Activated T-helper 17 cell treated with anti-CD3 and anti-CD28 coated beads, Interleukin-2, amount 50 U/mL, for 72 hours (primary cell): Measurements from ENCODE around the gene PLSCR5. TPM values are rescaled to one million over a fixed set of nuclear protein-coding genes. Genes with fewer than 3 reads are reported as not detected.

ENCODE experiments used
- ATAC-seq: fragments of 150-1000 bp; cut with Tn5 transposase; replicated peaks from 2 replicates; pipeline ENCODE4 v1.10.0; 2021; ENCODE audit warnings: mild to moderate bottlenecking, moderate library complexity
- H3K27ac Mint-ChIP-seq: one replicate; pipeline ENCODE4 v1.8.0; 2022; ENCODE audit warnings: mixed read lengths
- H3K27me3 Mint-ChIP-seq: one replicate; pipeline ENCODE4 v1.8.0; 2022; ENCODE audit warnings: mixed read lengths
- H3K36me3 Mint-ChIP-seq: one replicate; pipeline ENCODE4 v1.8.0; 2022; ENCODE audit warnings: low read depth, mild to moderate bottlenecking, mixed read lengths
- H3K4me1 Mint-ChIP-seq: one replicate; pipeline ENCODE4 v1.8.0; 2022; ENCODE audit warnings: mixed read lengths
- H3K4me3 Mint-ChIP-seq: one replicate; pipeline ENCODE4 v1.8.0; 2022; ENCODE audit warnings: mild to moderate bottlenecking, mixed read lengths
- H3K9me3 Mint-ChIP-seq: one replicate; pipeline ENCODE4 v1.8.0; 2022; ENCODE audit warnings: mixed read lengths
- total RNA-seq, 2 donors: library from RNA; stranded (reverse); gene quantifications; one replicate each; pipeline ENCODE4 v1.2.3, GENCODE V29; 2022

Gene PLSCR5
- total RNA-seq, 2 donors from 2014 or later, result not detected

DNA sequence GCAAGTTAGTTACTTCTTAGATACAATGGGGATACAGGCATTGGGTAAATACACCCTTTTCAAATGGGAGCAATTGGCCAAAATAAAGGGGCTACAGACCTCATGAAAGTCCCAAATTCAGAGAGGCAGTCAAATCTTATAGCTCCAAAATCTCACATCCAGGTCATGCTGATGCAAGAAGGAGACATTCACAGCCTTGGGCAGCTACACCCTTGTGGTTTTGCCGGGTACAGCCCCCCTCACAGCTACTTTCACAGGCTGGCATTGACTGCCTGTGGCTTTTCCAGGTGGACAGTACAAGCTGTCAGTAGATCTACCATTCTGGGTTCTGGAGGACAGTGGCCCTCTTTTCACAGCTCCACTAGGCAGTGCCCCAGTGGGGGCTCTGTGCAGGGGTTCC is 43.3 kb downstream of the PLSCR5 start:
- Mint-ChIP-seq H3K4me1 (no peaks in the 10 kb centered on the region), H3K27ac (no peak overlapping the region), H3K9me3 (no peaks in the 10 kb centered on the region), H3K27me3 (peaks cover 3% of the 10 kb centered on the region), H3K4me3 (no peak overlapping the region), H3K36me3 (no peaks in the 10 kb centered on the region)
- no peak for ATAC-seq

DNA sequence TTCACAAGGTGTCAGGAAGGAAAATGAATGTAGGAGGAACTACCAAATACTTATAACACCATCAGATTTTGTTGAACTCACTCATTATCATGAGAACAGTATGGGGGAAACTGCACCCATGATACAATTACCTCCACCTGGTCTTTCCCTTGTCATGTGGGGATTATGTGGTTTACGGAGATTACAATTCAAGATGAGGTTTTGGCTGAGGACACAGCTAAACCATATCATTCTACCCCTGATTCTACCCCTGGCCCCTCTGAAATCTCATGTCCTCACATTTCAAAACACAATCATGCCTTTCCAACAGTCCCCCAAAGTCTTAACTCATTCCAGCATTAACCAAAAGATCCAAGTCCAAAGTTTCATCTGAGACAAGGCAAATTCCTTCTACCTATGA is 43.7 kb downstream of the PLSCR5 start:
- Mint-ChIP-seq H3K4me1 (no peaks in the 10 kb centered on the region), H3K9me3 (no peaks in the 10 kb centered on the region), H3K36me3 (no peaks in the 10 kb centered on the region), H3K27ac (no peak overlapping the region), H3K4me3 (no peak overlapping the region), H3K27me3 (peaks cover 3% of the 10 kb centered on the region)
- ATAC-seq, result no peak

DNA sequence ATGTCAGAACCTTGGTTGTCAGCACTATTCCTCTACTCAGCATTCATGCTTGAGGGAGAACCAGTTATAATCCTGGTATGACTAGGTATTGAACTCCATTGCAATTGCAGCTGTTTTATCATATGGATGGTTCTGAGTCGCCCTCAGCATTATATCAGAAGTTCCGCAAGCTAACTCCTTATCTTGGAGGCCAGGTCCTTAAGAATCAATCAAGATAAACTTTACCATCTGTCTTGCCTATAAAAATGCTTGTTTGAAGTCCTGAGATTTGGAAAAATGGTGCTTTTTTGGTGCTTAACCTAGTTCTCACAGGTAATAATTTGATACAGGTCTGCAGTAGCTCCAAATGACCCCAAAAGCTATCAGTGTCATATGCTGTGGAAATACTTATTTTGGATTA is 44.5 kb downstream of the PLSCR5 start:
- Mint-ChIP-seq H3K4me1 (no peaks in the 10 kb centered on the region), H3K9me3 (no peaks in the 10 kb centered on the region), H3K36me3 (no peaks in the 10 kb centered on the region), H3K27ac (no peak overlapping the region), H3K27me3 (peaks cover 3% of the 10 kb centered on the region), H3K4me3 (no peak overlapping the region)
- ATAC-seq, result no peak

DNA sequence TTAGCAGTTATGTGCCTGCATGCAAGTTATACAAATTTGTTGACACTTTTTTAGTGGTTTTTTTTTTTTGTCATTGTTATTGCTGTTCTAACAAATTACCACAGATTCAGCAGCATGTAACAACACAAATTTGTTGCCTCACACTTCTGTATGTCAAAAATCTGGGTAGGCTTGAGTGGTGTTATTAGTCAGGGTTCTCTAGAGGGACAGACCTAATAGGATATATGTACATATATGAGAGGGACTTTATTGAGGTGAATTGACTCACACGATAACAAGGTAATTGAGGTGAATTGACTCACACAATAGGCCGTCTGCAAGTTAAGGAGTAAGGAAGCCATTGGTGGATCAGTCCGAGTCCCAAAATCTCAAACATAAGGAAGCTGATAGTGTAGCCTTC is 45.8 kb downstream of the PLSCR5 start:
- H3K4me1 Mint-ChIP-seq, result peaks cover under 1% of the 10 kb centered on the region
- H3K9me3 Mint-ChIP-seq, result no peaks in the 10 kb centered on the region
- no peak overlapping the region for H3K4me3 Mint-ChIP-seq
- H3K36me3 Mint-ChIP-seq, result no peaks in the 10 kb centered on the region
- peaks cover 3% of the 10 kb centered on the region for H3K27me3 Mint-ChIP-seq
- H3K27ac Mint-ChIP-seq, result no peak overlapping the region
- no peak for ATAC-seq

DNA sequence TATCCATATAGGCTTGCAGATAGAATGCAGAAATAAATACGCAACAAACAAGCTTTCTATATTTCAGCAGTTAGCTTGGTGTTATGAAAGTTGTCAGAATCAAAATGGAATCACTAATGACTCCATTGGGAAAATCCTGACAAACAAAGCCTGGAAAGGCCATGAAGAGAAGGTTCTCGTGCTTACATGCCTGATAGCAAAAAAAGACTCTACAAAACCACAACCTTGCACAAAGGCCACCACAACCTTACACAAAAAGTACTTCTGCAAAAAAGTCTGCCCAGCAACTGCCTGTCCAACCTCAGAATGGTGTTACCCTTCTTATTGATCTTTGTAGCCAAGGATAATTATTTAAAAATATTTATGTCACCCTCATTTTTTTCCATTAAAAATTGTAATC is 46.4 kb downstream of the PLSCR5 start:
- H3K4me1 Mint-ChIP-seq, result peaks cover 6% of the 10 kb centered on the region
- no peaks in the 10 kb centered on the region for H3K9me3 Mint-ChIP-seq
- ATAC-seq, result no peak
- H3K27me3 Mint-ChIP-seq, result peaks cover 3% of the 10 kb centered on the region
- no peaks in the 10 kb centered on the region for H3K36me3 Mint-ChIP-seq
- no peak overlapping the region for H3K27ac Mint-ChIP-seq
- no peak overlapping the region for H3K4me3 Mint-ChIP-seq

DNA sequence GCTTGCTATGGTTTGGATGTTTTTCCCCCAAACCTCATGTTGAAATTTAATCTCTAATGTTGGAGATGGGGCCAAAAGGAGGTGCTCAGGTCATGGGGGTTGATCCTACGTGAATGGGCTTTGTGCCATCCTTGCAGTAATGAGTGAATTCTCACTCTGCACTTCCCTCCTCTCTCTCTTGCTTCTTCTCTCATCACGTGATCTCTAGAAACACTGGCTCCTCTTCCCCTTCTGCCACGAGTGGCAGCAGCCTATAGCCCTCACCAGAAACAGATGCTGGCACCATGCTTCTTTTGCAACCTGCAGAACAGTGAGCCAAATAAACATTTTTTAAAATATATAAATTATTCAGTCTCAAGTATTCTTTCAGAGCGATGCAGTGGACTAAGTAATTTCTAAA is 47.4 kb downstream of the PLSCR5 start:
- Mint-ChIP-seq H3K27me3 (peaks cover 3% of the 10 kb centered on the region), H3K4me3 (no peak overlapping the region), H3K4me1 (peaks cover 6% of the 10 kb centered on the region), H3K27ac (no peak overlapping the region), H3K9me3 (no peaks in the 10 kb centered on the region), H3K36me3 (no peaks in the 10 kb centered on the region)
- no peak for ATAC-seq

DNA sequence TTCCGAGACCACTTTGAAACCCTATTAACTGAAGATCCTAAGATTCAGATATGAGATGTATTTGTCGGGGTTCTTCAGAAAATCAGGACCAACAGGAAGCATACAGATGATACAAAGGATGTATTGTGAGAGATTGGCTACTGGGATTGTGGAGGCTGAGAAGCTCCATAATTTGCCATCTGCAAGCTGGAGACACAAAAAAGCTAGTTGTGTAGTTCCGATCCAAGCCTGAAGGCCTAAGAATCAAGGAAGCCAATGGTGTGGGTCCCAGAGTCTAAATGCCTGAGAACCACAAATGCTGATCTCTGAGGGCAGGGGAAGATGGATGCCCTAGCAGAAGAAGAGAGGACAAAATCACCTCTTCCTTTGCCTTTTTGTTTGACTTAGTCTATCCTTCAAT is 49.8 kb downstream of the PLSCR5 start:
- ATAC-seq, result no peak
- no peak overlapping the region for H3K27ac Mint-ChIP-seq
- H3K4me3 Mint-ChIP-seq, result no peak overlapping the region
- no peaks in the 10 kb centered on the region for H3K36me3 Mint-ChIP-seq
- H3K27me3 Mint-ChIP-seq, result no peaks in the 10 kb centered on the region
- no peaks in the 10 kb centered on the region for H3K9me3 Mint-ChIP-seq
- peaks cover 10% of the 10 kb centered on the region for H3K4me1 Mint-ChIP-seq

DNA sequence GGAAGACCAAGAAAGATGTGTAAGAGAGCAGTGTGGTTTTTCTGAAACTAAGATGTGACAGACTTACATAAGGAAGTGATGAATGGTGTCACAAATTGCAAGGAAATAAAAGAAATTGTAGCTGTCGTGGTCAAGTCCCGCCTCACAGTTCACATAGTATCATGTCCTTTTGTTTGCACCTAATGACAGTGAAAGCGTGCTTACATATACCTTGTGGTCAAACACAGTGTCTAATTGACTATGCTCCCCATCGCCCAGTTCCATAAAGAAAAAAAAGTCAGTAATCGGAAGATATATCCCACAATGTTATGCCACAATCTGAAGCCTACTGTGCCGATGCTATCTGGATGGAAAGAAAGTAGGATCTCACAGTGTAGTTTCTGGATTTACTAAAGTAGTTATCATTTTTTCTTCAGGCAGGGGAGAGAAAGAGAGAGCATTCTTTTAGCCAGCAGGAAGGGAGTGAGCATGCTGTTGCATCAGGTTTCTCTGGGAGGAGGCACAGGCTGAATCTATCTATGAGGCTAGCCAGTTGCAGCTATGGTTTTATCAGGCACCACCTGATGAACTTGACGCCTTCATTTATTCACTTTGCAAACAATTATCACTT is 50.9 kb downstream of the PLSCR5 start:
- Mint-ChIP-seq H3K9me3 (no peaks in the 10 kb centered on the region), H3K4me1 (peaks cover 14% of the 10 kb centered on the region), H3K4me3 (no peak overlapping the region), H3K27ac (no peak overlapping the region), H3K27me3 (no peaks in the 10 kb centered on the region), H3K36me3 (no peaks in the 10 kb centered on the region)
- peak; percentile 33 for ATAC-seq

DNA sequence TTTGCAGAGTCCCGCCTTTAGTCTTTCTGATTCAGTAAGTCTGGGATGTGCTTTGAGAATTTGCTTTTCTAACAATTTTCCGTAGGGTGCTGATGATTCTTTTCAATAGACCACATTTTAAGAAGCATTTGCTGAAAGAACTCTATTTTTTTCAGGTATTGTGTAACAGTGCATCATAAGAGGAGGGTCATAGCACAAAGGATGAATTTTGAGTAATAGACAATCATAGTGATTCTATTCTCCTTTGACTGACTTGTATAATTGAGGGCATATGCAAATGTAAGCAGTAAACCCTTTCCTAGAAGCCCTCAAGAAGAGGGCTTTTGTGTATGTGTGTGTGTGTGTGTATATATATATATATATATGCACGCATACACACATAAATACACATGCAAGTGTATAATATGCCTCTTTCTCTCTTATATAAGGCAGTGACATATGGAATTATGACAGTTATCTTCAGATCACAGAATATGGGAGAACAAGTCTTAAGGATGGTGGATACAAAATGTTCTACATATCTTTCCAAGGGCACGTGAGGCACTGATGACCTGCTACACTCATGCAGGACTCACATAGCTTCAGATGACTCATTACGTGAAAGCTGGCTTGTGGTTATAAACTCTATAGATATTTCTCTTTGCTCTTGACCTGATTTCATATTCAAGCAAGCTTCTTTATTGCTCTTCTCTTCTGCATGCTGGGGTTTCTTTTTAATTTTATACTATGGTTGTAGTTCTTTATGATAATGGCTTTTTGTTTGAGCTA is 54.2 kb downstream of the PLSCR5 start:
- H3K36me3 Mint-ChIP-seq, result no peaks in the 10 kb centered on the region
- H3K4me3 Mint-ChIP-seq, result peak overlapping the region; percentile 52
- no peak overlapping the region for H3K27ac Mint-ChIP-seq
- peaks cover 21% of the 10 kb centered on the region for H3K4me1 Mint-ChIP-seq
- peak; percentile 75 for ATAC-seq
- H3K27me3 Mint-ChIP-seq, result no peaks in the 10 kb centered on the region
- no peaks in the 10 kb centered on the region for H3K9me3 Mint-ChIP-seq

DNA sequence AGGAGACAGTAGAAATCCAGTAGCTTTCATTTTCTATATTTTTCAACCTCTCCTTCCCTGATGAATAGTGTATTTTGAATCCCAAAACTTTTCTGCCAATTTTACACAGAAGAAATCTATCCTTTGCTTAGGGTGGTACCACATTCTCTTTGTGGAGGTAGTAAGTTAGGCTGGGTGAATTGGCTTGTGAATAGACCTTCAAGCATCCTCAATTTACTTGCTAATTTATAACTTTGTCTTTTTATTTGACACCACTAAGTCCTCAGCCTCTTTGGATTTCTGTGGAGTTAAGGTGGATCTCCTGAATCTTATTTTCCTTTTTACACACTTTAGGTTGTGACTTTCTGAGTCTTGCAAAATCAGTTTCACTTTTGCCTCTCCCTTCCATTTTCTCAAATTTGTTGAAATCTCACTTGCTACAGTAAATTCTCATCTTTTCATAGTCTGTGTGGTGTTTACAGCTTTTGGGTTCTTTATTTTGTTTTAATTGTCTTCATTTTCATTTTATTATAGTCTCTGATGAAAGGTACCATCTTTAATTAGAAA is 55.0 kb downstream of the PLSCR5 start:
- no peaks in the 10 kb centered on the region for H3K27me3 Mint-ChIP-seq
- no peaks in the 10 kb centered on the region for H3K36me3 Mint-ChIP-seq
- H3K9me3 Mint-ChIP-seq, result no peaks in the 10 kb centered on the region
- peaks cover 21% of the 10 kb centered on the region for H3K4me1 Mint-ChIP-seq
- H3K4me3 Mint-ChIP-seq, result peak overlapping the region; percentile 52
- ATAC-seq, result no peak
- H3K27ac Mint-ChIP-seq, result no peak overlapping the region

DNA sequence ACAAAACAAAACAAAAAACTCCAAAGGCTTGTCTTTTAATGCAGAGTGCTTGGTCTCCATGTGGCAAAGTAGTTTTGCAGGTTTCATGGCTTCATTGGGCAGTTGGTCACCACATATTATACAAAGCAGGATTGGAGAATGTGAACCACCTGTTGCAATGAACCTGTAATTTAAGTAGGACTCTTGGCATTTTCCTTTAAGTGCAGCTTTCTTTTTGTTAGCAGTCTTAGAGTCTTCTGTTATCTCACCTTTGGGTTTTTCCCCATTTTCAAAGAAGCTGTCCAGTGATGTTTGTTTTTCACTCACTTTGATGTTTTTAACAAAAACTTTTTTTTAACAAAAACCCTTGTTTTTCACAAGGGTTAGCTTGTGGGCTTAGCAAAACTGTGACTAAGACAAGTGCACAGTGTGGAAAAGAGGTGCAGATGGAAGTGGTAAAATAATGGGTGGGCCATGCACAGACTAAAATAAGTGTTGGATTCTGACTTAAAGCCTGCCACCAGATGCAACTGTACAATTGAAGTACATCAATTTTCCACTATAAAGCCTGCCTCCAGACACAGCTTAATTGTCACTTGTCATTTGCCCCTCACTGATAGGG is 57.8 kb downstream of the PLSCR5 start:
- H3K9me3 Mint-ChIP-seq, result no peaks in the 10 kb centered on the region
- ATAC-seq, result no peak
- H3K27me3 Mint-ChIP-seq, result no peaks in the 10 kb centered on the region
- H3K4me1 Mint-ChIP-seq, result peaks cover 24% of the 10 kb centered on the region
- peak overlapping the region; percentile 96 for H3K4me3 Mint-ChIP-seq
- H3K27ac Mint-ChIP-seq, result no peak overlapping the region
- H3K36me3 Mint-ChIP-seq, result peaks cover 2% of the 10 kb centered on the region

DNA sequence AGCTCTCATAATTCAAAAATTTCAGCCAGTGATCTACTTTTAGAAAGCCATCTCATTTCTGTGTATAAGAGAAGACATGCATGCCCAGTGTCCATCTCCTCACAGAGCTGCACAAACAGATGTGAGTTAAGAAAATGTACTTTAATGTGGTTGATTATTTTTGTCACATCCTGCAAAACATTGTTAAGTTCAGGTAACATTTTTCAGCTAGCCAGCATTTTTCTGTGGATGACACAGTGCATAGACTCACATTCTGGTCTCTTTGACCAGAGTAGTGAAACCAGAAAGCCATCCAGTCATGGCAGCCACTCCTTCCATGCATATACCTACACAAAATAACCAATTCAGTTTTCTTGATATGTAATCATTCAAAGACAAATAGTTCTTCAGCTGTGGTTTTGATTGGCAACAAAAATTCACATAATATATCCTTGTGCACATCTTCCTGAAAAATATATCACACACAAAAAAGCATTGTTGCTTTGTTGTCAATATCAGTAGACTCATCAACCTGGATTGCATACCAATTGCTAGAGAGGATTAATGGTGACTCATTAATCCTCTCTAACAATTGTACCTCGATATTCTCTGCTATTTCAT is 58.7 kb downstream of the PLSCR5 start:
- H3K4me3 Mint-ChIP-seq, result peak overlapping the region; percentile 96
- H3K9me3 Mint-ChIP-seq, result no peaks in the 10 kb centered on the region
- no peak overlapping the region for H3K27ac Mint-ChIP-seq
- ATAC-seq, result peak; percentile 22
- H3K4me1 Mint-ChIP-seq, result peaks cover 32% of the 10 kb centered on the region
- H3K27me3 Mint-ChIP-seq, result no peaks in the 10 kb centered on the region
- peaks cover 6% of the 10 kb centered on the region for H3K36me3 Mint-ChIP-seq

DNA sequence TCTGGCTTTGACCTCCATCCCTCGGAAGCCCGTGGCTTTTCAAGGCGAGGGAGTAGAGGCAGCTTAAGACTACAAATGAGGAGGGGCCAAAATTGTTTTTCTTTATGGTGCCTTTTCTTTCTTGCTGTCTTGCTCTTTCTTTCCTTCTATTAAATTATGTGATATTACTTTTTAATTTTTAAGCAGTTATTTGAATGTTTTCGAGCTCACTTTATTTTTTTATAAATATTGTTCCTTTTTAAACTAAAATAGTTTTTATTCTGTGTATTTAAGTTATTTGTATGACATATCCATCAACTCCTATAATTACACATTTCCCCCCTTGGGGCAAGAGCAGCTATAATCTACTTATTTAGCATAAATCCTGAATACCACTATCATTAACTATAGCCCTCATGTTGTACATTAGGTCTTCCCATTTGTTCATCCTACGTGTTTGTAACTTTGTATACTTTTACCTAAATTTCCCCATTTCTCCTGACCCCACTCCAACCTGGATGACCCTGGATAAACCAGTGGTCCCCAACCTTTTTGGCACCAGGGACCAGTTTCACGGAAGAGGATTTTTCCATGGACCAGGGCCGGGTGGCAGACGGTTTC is 60.1 kb downstream of the PLSCR5 start:
- peak overlapping the region; percentile 96 for H3K4me3 Mint-ChIP-seq
- no peak for ATAC-seq
- no peaks in the 10 kb centered on the region for H3K27me3 Mint-ChIP-seq

More for the DNA sequence above, 60.1 kb downstream of the PLSCR5 start:
- Mint-ChIP-seq H3K27ac (peak overlapping the region; percentile 88), H3K36me3 (peaks cover 6% of the 10 kb centered on the region), H3K4me1 (peaks cover 33% of the 10 kb centered on the region), H3K9me3 (no peaks in the 10 kb centered on the region)
